Measurements from ENCODE around the gene PNP. TPM values are rescaled to one million over a fixed set of nuclear protein-coding genes. Genes with fewer than 3 reads are reported as not detected.

The PNP gene
- total RNA-seq, 2 experiments from 2014 or later = 73.6 to 77.2 TPM

DNA sequence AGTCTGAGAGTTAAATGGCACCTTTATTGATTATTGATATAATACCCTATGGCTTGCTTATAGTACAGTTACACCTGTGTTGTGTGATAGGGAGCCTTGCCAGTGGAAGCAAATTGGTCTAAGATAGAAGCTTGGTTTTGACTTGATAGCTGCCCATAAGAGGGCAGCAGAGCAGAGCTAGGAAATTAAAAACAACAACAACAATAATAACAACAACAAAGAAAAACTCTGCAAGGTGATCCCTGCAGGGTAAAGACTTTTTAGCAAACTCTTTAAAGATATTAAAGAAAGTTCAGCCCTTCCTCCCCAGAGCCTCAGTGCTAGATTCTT lies 18.2 kb downstream of the PNP start:
- no peaks in the 10 kb centered on the region for H3K9me3 Mint-ChIP-seq
- ATAC-seq (ENCODE audit: poor library complexity) (no peak), DNase-seq (no peak)
- no peak overlapping the region for H3K4me3 ChIP-seq (ENCODE audit: low read length)
- peak overlapping the region; percentile 63 for H3K27ac Mint-ChIP-seq
- ChIA-PET POLR2A (interaction anchor here (1.1 to 6.0 kb wide), 7 partner anchors 10 to 126 kb away, joined by 3 to 50 read pairs (median 4); partner anchors contain the start of genes APEX1, OSGEP, PIP4P1 and PNP), CTCF (interaction anchor here (1.0 kb wide), 1 partner anchor 9 kb away, joined by 4 read pairs; no protein-coding TSS in a partner anchor)
- TF ChIP-seq, protein P1, sequence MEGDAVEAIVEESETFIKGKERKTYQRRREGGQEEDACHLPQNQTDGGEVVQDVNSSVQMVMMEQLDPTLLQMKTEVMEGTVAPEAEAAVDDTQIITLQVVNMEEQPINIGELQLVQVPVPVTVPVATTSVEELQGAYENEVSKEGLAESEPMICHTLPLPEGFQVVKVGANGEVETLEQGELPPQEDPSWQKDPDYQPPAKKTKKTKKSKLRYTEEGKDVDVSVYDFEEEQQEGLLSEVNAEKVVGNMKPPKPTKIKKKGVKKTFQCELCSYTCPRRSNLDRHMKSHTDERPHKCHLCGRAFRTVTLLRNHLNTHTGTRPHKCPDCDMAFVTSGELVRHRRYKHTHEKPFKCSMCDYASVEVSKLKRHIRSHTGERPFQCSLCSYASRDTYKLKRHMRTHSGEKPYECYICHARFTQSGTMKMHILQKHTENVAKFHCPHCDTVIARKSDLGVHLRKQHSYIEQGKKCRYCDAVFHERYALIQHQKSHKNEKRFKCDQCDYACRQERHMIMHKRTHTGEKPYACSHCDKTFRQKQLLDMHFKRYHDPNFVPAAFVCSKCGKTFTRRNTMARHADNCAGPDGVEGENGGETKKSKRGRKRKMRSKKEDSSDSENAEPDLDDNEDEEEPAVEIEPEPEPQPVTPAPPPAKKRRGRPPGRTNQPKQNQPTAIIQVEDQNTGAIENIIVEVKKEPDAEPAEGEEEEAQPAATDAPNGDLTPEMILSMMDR (IDR thresholded peaks at IDR 0.05) = no peak
- peaks cover 56% of the 10 kb centered on the region for H3K4me1 ChIP-seq (ENCODE audit: insufficient read depth, low read length)
- no peaks in the 10 kb centered on the region for H3K9me3 ChIP-seq (ENCODE audit: control insufficient read depth in 1 of 2, insufficient read depth in 1 of 2, low read length in 2 of 2)
- peak overlapping the region; percentile 54 for H3K4me3 Mint-ChIP-seq
- H3K36me3 ChIP-seq (ENCODE audit: insufficient read depth, low read length) = no peaks in the 10 kb centered on the region
- H3K27me3 Mint-ChIP-seq = no peaks in the 10 kb centered on the region
- H3K27me3 ChIP-seq (ENCODE audit: control insufficient read depth in 1 of 2, insufficient read depth in 2 of 2, low read length in 2 of 2) = no peaks in the 10 kb centered on the region
- intact Hi-C loops (cut with DNase I, micrococcal nuclease) = no loop called here
- peak overlapping the region in 1 of 2 donors; percentile 46 for H3K27ac ChIP-seq (ENCODE audit: low read depth in 1 of 2, low read length in 2 of 2)
- H3K36me3 Mint-ChIP-seq (ENCODE audit: low read depth) = no peaks in the 10 kb centered on the region
- peaks cover 90% of the 10 kb centered on the region for H3K4me1 Mint-ChIP-seq (ENCODE audit: low read depth)

DNA sequence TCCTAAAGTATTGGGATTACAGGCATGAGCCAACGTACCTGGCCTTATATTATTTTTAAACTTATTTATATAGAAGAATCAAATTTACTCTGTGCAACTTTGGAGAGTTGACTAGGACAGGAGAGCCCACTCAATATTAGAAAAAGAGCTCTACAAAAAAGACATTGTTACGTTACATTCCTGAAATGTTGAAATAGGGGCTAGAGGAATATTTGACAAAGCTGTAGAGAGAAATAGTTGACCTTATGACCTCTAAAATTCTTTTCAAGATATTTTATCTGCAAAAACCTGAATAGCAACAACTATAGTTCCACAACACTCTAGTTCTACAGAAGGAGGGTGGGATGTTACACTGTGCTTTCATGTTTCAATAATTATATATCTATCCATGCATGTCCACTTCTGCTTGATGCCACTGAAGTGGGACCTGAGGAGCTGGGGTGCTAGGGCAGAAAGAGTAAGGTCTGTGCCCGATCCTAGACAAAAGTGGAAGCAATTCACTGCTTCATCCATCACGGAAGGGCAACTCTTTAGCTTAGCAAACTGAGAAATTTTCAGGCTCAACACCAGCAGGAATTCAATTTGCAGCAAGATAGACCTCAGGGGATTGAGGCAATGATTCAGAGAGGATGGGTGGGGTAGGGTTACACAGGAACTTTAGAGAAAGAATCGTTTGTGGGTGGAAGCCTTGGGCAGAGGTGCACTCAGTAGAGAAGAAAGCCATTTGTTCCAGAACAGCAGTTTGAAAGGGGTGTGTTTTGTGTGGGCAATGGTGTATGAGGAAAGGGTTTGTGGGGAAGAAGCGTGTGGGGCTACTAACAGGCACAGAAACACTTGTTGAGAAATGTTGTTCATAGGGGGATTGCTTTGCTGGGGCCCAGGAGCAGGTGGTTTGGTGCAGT lies 20.1 kb downstream of the PNP start:
- H3K27me3 Mint-ChIP-seq = no peaks in the 10 kb centered on the region
- ChIA-PET POLR2A (interaction anchor here (1.1 to 6.0 kb wide), 5 partner anchors 12 to 137 kb away, joined by 3 to 50 read pairs (median 11); partner anchors contain the start of genes APEX1, OSGEP, PIP4P1 and PNP), CTCF (interaction anchor here (1.3 to 1.4 kb wide), 2 partner anchors 11 to 42 kb away, joined by 3 to 5 read pairs; no protein-coding TSS in a partner anchor)
- peak overlapping the region; percentile 84 for H3K27ac Mint-ChIP-seq
- Histone ChIP-seq H3K36me3 (ENCODE audit: insufficient read depth, low read length) (no peaks in the 10 kb centered on the region), H3K4me3 (ENCODE audit: low read length) (no peak overlapping the region), H3K27me3 (ENCODE audit: control insufficient read depth in 1 of 2, insufficient read depth in 2 of 2, low read length in 2 of 2) (no peaks in the 10 kb centered on the region), H3K9me3 (ENCODE audit: control insufficient read depth in 1 of 2, insufficient read depth in 1 of 2, low read length in 2 of 2) (no peaks in the 10 kb centered on the region), H3K4me1 (ENCODE audit: insufficient read depth, low read length) (peaks cover 58% of the 10 kb centered on the region), H3K27ac (ENCODE audit: low read depth in 1 of 2, low read length in 2 of 2) (peak overlapping the region in 1 of 2 donors; percentile 19)
- H3K4me3 Mint-ChIP-seq = peak overlapping the region; percentile 69
- TF ChIP-seq, protein P1 (IDR thresholded peaks at IDR 0.05) = no peak
- H3K4me1 Mint-ChIP-seq (ENCODE audit: low read depth) = peaks cover 83% of the 10 kb centered on the region
- H3K9me3 Mint-ChIP-seq = no peaks in the 10 kb centered on the region
- no peaks in the 10 kb centered on the region for H3K36me3 Mint-ChIP-seq (ENCODE audit: low read depth)
- DNase-seq (peak in 6 of 14 experiments; percentile 10 to 58 (median 14)), ATAC-seq (ENCODE audit: poor library complexity) (peak; percentile 83)
- intact Hi-C loops (cut with DNase I, micrococcal nuclease) = no loop called here

DNA sequence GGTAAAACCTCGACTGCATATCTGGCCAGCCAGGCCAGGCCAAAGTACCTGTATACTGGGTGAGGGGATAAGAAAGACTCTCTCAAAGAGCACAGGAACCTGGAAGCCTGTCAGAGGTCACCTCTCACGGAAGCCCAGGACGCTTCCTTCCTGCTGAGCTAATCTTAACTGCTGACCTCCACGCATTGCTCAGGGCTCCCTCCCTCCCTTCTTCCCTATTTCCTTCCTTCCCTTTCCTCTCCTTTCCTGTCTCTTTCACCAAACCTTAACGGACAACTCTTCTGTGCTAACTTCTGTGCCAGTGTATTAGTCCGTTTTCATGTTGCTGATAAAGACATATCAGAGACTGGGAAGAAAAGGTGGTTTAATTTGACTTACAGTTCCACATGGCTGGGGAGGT lies 21.4 kb downstream of the PNP start:
- Mint-ChIP-seq H3K27me3 (no peaks in the 10 kb centered on the region), H3K9me3 (no peaks in the 10 kb centered on the region), H3K4me1 (ENCODE audit: low read depth) (peaks cover 82% of the 10 kb centered on the region), H3K36me3 (ENCODE audit: low read depth) (no peaks in the 10 kb centered on the region), H3K27ac (peak overlapping the region; percentile 84), H3K4me3 (peak overlapping the region; percentile 77)
- Histone ChIP-seq H3K9me3 (ENCODE audit: control insufficient read depth in 1 of 2, insufficient read depth in 1 of 2, low read length in 2 of 2) (no peaks in the 10 kb centered on the region), H3K4me1 (ENCODE audit: insufficient read depth, low read length) (peaks cover 62% of the 10 kb centered on the region), H3K4me3 (ENCODE audit: low read length) (no peak overlapping the region), H3K36me3 (ENCODE audit: insufficient read depth, low read length) (no peaks in the 10 kb centered on the region), H3K27me3 (ENCODE audit: control insufficient read depth in 1 of 2, insufficient read depth in 2 of 2, low read length in 2 of 2) (no peaks in the 10 kb centered on the region), H3K27ac (ENCODE audit: low read depth in 1 of 2, low read length in 2 of 2) (peak overlapping the region in 1 of 2 donors; percentile 23)
- CTCF ChIA-PET = interaction anchor here (1.7 kb wide), 1 partner anchor 200 kb away, joined by 4 read pairs; no protein-coding TSS in a partner anchor
- TF ChIP-seq, protein P1 (IDR thresholded peaks at IDR 0.05) = no peak
- ATAC-seq (ENCODE audit: poor library complexity) (no peak), DNase-seq (no peak)
- intact Hi-C loops (cut with DNase I, micrococcal nuclease) = loop anchor here in 1 of 2 experiments (2.0 kb wide), 1 partner anchor 14 kb away; no protein-coding TSS in a partner anchor
- POLR2A ChIA-PET = interaction anchor here (0.7 to 6.0 kb wide), 4 partner anchors 13 to 44 kb away, joined by 3 to 50 read pairs (median 8); partner anchors contain the start of genes APEX1 and PIP4P1

Measured in CD4-positive, alpha-beta T cell (primary cell).